Neural progenitor cell (in vitro differentiated cells): ENCODE measurements around the gene PIGK.

Experiments
- CTCF ChIP-seq: fragments of 200-600 bp; sonication (generic); IDR thresholded peaks from 2 replicates; pipeline ENCODE4 v1.5.1; 2017; ENCODE audit warnings: antibody characterized with exemption, mild to moderate bottlenecking
- EZH2phosphoT487 ChIP-seq: fragments of 200-600 bp; sonication (generic); IDR thresholded peaks from 2 replicates; pipeline ENCODE4 v1.6.1; 2017; ENCODE audit warnings: antibody characterized with exemption

GRCh38 chr1:77250126-77250525 lies 30.9 kb upstream of the PIGK start:
- TF ChIP-seq EZH2phosphoT487 (no peak), CTCF (no peak)
